OCI-M1 (cell line): Measurements from ENCODE around the gene ZBTB21.

Experiments
- DNase-seq: peaks from one replicate; lab custom pipeline; 2025; lab: John Stamatoyannopoulos, UW

ZBTB21 gene

GRCh38 chr21:42009831-42010506, at the start of gene ZBTB21:
TSS of gene ZBTB21 (minus strand) at chr21:42010360. CDS start at chr21:41994095, 16,265 bp downstream.
- peak; percentile 100 for DNase-seq

GRCh38 chr21:42059721-42060120, 49.6 kb upstream of the ZBTB21 start:
- DNase-seq, result no peak

- DNase-seq, result no peak
These were observed 49.0 kb upstream of the ZBTB21 start for GRCh38 chr21:42059141-42059540.

- no peak for DNase-seq
These were observed 48.5 kb upstream of the ZBTB21 start for GRCh38 chr21:42058631-42059111.

GRCh38 chr21:42057851-42058437, 47.8 kb upstream of the ZBTB21 start:
- DNase-seq, result no peak

- no peak for DNase-seq
These were observed 47.0 kb upstream of the ZBTB21 start for GRCh38 chr21:42056996-42057689.

GRCh38 chr21:42056468-42056867, 46.3 kb upstream of the ZBTB21 start:
- DNase-seq, result no peak

GRCh38 chr21:42055425-42055824, 45.3 kb upstream of the ZBTB21 start:
- no peak for DNase-seq

- peak; percentile 96 for DNase-seq
These were observed 41.6 kb upstream of the ZBTB21 start for GRCh38 chr21:42051788-42052187.

- no peak for DNase-seq
These were observed 39.6 kb upstream of the ZBTB21 start for GRCh38 chr21:42049578-42050430.

- DNase-seq, result no peak
These were observed 38.9 kb upstream of the ZBTB21 start for GRCh38 chr21:42048870-42049577.

- DNase-seq, result no peak
These were observed 37.9 kb upstream of the ZBTB21 start for GRCh38 chr21:42047821-42048613.

- DNase-seq, result no peak
These were observed 34.8 kb upstream of the ZBTB21 start for GRCh38 chr21:42044871-42045495.

- no peak for DNase-seq
These were observed 33.8 kb upstream of the ZBTB21 start for GRCh38 chr21:42043961-42044360.

- DNase-seq, result no peak
These were observed 33.2 kb upstream of the ZBTB21 start for GRCh38 chr21:42043201-42043895.

GRCh38 chr21:42042651-42043050, 32.5 kb upstream of the ZBTB21 start:
- no peak for DNase-seq

- DNase-seq, result no peak
These were observed 31.6 kb upstream of the ZBTB21 start for GRCh38 chr21:42041711-42042110.

- DNase-seq, result no peak
These were observed 31.1 kb upstream of the ZBTB21 start for GRCh38 chr21:42041246-42041645.

- no peak for DNase-seq
These were observed 30.4 kb upstream of the ZBTB21 start for GRCh38 chr21:42040411-42041180.
